ENCODE results near the gene CCDC40.

Gene CCDC40

GRCh38 chr17:80055597-80055996 lies 19.2 kb downstream of the CCDC40 start:
- TF ChIP-seq CTCF (IDR thresholded peaks at IDR 0.05; ENCODE audit: insufficient read depth, missing control alignments): no peak
- FAIRE-seq (no peak), DNase-seq (ENCODE audit: insufficient read length, low spot score) (no peak)

- no peak for DNase-seq (ENCODE audit: insufficient read length, low spot score)
- TF ChIP-seq CTCF (IDR thresholded peaks at IDR 0.05; ENCODE audit: insufficient read depth, missing control alignments): no peak
- no peak for FAIRE-seq
Observed at GRCh38 chr17:80058311-80058955, 22.0 kb downstream of the CCDC40 start.

- DNase-seq (ENCODE audit: insufficient read length, low spot score) (no peak), FAIRE-seq (no peak)
- TF ChIP-seq CTCF (IDR thresholded peaks at IDR 0.05; ENCODE audit: insufficient read depth, missing control alignments): no peak
Observed at GRCh38 chr17:80060644-80061043, 24.2 kb downstream of the CCDC40 start.

GRCh38 chr17:80061421-80061820 lies 25.0 kb downstream of the CCDC40 start:
- FAIRE-seq: no peak
- TF ChIP-seq CTCF (IDR thresholded peaks at IDR 0.05; ENCODE audit: insufficient read depth, missing control alignments): no peak
- no peak for DNase-seq (ENCODE audit: insufficient read length, low spot score)

- no peak for FAIRE-seq
Observed at GRCh38 chr17:80063830-80064585, 27.6 kb downstream of the CCDC40 start.

GRCh38 chr17:80064696-80065095 lies 28.3 kb downstream of the CCDC40 start:
- TF ChIP-seq CTCF (IDR thresholded peaks at IDR 0.05; ENCODE audit: insufficient read depth, missing control alignments): no peak
- FAIRE-seq (no peak), DNase-seq (ENCODE audit: insufficient read length, low spot score) (no peak)

More at GRCh38 chr17:80063830-80064585, 27.6 kb downstream of the CCDC40 start:
- DNase-seq (ENCODE audit: insufficient read length, low spot score): no peak
- TF ChIP-seq CTCF (IDR thresholded peaks at IDR 0.05; ENCODE audit: insufficient read depth, missing control alignments): no peak
